Measurements from ENCODE around the gene KAZN.

The KAZN gene

GRCh38 chr1:14611792-14612191, 13.3 kb downstream of the KAZN start:
- H3K4me3 ChIP-seq (ENCODE audit: low read length): no peak overlapping the region
- TF ChIP-seq EZH2phosphoT487 (IDR thresholded peaks at IDR 0.05; ENCODE audit: borderline replicate concordance, low read length): no peak
- TF ChIP-seq CTCF (IDR thresholded peaks at IDR 0.05; ENCODE audit: low read depth, low read length, poor library complexity, severe bottlenecking): no peak
- H3K9me3 ChIP-seq (ENCODE audit: control insufficient read depth, insufficient read depth, low read length): no peaks in the 10 kb centered on the region
- H3K79me2 ChIP-seq (ENCODE audit: control insufficient read depth, low read length): no peaks in the 10 kb centered on the region
- H4K20me1 ChIP-seq (ENCODE audit: control insufficient read depth, insufficient read depth, low read depth, low read length): no peaks in the 10 kb centered on the region
- no peak overlapping the region for H3K4me2 ChIP-seq (ENCODE audit: low read length)
- no peaks in the 10 kb centered on the region for H3K9me2 ChIP-seq (replicated peaks; ENCODE audit: control insufficient read depth, low read length)
- peaks cover 1% of the 10 kb centered on the region; the same call in 1 of the 2 replicates for H3K27me3 ChIP-seq (ENCODE audit: control insufficient read depth, low read length)
- no peaks in the 10 kb centered on the region for H3K36me3 ChIP-seq (ENCODE audit: control insufficient read depth, low read length)
- H3F3A ChIP-seq (ENCODE audit: control insufficient read depth, insufficient read depth): no peaks in the 10 kb centered on the region
- H3K27ac ChIP-seq (ENCODE audit: low read depth, low read length): no peak overlapping the region
- peaks cover 8% of the 10 kb centered on the region; the same call in 1 of the 2 replicates for H3K4me1 ChIP-seq (ENCODE audit: control insufficient read depth, low read length)

DNA sequence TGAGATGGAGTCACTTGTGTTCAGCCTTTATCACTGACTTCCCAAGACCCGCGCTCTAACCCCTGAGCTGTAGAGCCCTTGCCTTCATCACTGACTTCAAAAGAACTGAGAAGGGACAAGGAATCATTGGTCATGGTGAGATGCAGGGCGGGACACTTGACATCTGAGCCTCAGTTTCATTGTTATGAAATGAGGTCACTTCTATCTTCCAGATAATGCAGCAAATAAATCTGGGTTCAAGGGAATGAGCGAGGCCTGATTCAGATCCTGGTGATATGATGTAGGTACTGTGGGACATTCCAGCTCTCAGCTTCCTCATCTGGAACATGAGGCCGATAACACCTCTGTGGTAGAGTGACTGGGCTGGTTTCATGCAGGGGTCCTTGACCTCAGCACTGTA, 13.8 kb downstream of the KAZN start:
- Histone ChIP-seq H3K4me1 (ENCODE audit: control insufficient read depth, low read length) (peaks cover 5% of the 10 kb centered on the region; the same call in 1 of the 2 replicates), H3K9me2 (replicated peaks; ENCODE audit: control insufficient read depth, low read length) (no peaks in the 10 kb centered on the region), H3F3A (ENCODE audit: control insufficient read depth, insufficient read depth) (no peaks in the 10 kb centered on the region), H3K9me3 (ENCODE audit: control insufficient read depth, insufficient read depth, low read length) (no peaks in the 10 kb centered on the region), H3K36me3 (ENCODE audit: control insufficient read depth, low read length) (no peaks in the 10 kb centered on the region), H3K4me3 (ENCODE audit: low read length) (no peak overlapping the region), H3K79me2 (ENCODE audit: control insufficient read depth, low read length) (no peaks in the 10 kb centered on the region), H3K27ac (ENCODE audit: low read depth, low read length) (no peak overlapping the region), H3K4me2 (ENCODE audit: low read length) (no peak overlapping the region), H4K20me1 (ENCODE audit: control insufficient read depth, insufficient read depth, low read depth, low read length) (no peaks in the 10 kb centered on the region), H3K27me3 (ENCODE audit: control insufficient read depth, low read length) (peaks cover 4% of the 10 kb centered on the region; the same call in 1 of the 2 replicates)
- TF ChIP-seq CTCF (IDR thresholded peaks at IDR 0.05; ENCODE audit: low read depth, low read length, poor library complexity, severe bottlenecking) (no peak), EZH2phosphoT487 (IDR thresholded peaks at IDR 0.05; ENCODE audit: borderline replicate concordance, low read length) (no peak)

GRCh38 chr1:14613926-14614325, 15.4 kb downstream of the KAZN start:
- no peaks in the 10 kb centered on the region for H3K79me2 ChIP-seq (ENCODE audit: control insufficient read depth, low read length)
- no peak overlapping the region for H3K4me3 ChIP-seq (ENCODE audit: low read length)
- H3K27me3 ChIP-seq (ENCODE audit: control insufficient read depth, low read length): peaks cover 4% of the 10 kb centered on the region
- H3K9me2 ChIP-seq (replicated peaks; ENCODE audit: control insufficient read depth, low read length): no peaks in the 10 kb centered on the region
- no peaks in the 10 kb centered on the region for H3K9me3 ChIP-seq (ENCODE audit: control insufficient read depth, insufficient read depth, low read length)
- H3K27ac ChIP-seq (ENCODE audit: low read depth, low read length): no peak overlapping the region
- no peaks in the 10 kb centered on the region for H3K4me1 ChIP-seq (ENCODE audit: control insufficient read depth, low read length)
- H3K4me2 ChIP-seq (ENCODE audit: low read length): no peak overlapping the region
- H3K36me3 ChIP-seq (ENCODE audit: control insufficient read depth, low read length): no peaks in the 10 kb centered on the region
- no peaks in the 10 kb centered on the region for H4K20me1 ChIP-seq (ENCODE audit: control insufficient read depth, insufficient read depth, low read depth, low read length)
- no peak for TF ChIP-seq CTCF (IDR thresholded peaks at IDR 0.05; ENCODE audit: low read depth, low read length, poor library complexity, severe bottlenecking)
- no peak for TF ChIP-seq EZH2phosphoT487 (IDR thresholded peaks at IDR 0.05; ENCODE audit: borderline replicate concordance, low read length)
- no peaks in the 10 kb centered on the region for H3F3A ChIP-seq (ENCODE audit: control insufficient read depth, insufficient read depth)
